ENCODE data around the gene SYNGR1.

- TF ChIP-seq REST (IDR thresholded peaks at IDR 0.05) (no peak), PHF8 (IDR thresholded peaks at IDR 0.05; ENCODE audit: borderline replicate concordance, low read depth) (no peak), CTCF (IDR thresholded peaks at IDR 0.05) (no peak), JUNB (IDR thresholded peaks at IDR 0.05) (no peak)
Observed at GRCh38 chr22:39367035-39367434, 17.2 kb downstream of the SYNGR1 start.

Data from A549 (cell line).